Stimulated activated CD8-positive, alpha-beta memory T cell treated with anti-CD3 and anti-CD28 coated beads, Interleukin-4, amount 100 ng/mL, for 48 hours (primary cell): Measurements from ENCODE around the gene GOLPH3.

Source experiments
- DNase-seq: peaks from one replicate; pipeline ENCODE4 v3.0.0-alpha.2; 2020

GOLPH3 gene

DNA sequence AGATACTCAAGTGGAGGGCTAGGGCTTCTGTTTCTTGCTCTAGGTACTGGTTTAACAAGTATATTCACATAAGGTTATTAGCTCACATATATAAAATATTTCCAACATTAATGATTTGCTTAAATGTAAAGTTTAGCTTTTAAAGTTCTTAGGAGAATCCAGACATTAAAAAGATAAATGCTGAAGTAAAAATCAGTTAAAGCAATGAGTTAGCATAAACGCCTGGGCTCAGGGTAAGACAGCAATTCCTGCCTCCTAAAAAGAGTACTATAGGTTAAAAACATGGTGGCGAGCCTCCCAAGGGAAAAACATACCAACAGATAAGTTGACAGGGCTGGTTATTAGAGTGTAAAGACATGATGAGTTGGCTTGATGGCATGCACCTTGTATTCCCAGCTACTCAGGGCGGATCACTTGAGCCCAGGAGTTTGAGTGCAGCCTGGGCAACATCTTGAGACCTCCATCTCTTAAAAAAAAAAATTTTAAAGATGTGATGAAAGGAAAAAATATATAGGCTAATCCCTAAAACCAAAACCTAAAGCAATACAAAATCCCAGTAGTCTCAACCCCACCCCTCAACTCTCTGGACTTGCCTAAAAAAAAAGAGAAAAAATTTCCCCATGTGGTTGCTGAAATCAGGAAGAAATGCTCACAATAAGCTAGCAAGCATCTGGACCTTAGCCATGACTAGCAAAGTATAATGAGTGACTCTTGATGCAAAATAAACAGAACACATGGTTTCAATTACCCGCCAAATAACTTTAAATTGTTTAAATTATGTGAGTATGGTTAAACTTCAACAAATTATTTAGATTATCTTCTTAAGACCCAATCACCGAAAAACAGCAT lies 3.6 kb downstream of the GOLPH3 start:
- no peak for DNase-seq

GRCh38 chr5:32168460-32169033 lies 5.6 kb downstream of the GOLPH3 start:
- DNase-seq: no peak

GRCh38 chr5:32165597-32165996 lies 8.5 kb downstream of the GOLPH3 start:
- DNase-seq: no peak

- DNase-seq: no peak
Observed at GRCh38 chr5:32163785-32164184, 10.3 kb downstream of the GOLPH3 start.

- DNase-seq: no peak
Observed at GRCh38 chr5:32163053-32163452, 11.1 kb downstream of the GOLPH3 start.

- DNase-seq: no peak
Observed at GRCh38 chr5:32160228-32160627, 13.9 kb downstream of the GOLPH3 start.

- no peak for DNase-seq
Observed at GRCh38 chr5:32159328-32160072, 14.6 kb downstream of the GOLPH3 start.

DNA sequence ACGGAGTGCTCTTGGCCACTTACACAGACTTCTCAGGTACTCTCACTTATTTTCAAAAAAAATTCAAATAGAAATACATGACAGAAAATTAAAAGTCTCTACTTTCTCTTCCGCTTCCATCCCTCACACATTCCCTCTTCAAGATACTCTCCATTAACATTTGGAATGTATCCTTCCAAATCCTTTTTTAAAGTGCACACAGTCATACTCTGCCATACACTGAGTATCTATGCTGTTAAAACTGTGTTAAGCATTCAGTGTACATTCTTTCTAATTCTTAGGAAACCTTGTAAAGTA lies 15.5 kb downstream of the GOLPH3 start:
- no peak for DNase-seq

DNA sequence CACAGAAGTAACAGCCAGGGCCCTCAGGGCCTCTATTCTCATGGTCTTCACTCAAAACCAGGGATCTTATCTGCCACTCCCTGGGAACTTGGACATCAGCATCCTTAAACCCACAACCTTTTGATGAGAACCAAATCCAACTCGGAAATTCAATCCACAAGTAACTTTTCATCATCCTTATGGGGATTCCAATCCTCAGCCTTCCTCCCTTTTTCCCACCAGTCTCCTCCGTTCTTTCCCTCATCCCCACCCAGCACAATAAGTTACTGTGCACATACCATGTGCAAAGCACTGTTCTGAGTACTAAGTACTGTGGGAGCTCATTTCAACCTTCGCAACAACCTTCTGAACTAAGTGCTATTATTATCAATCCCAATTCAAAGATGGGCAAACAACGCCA lies 17.0 kb downstream of the GOLPH3 start:
- DNase-seq: no peak

- DNase-seq: no peak
Observed at GRCh38 chr5:32156635-32157034, 17.5 kb downstream of the GOLPH3 start.

- no peak for DNase-seq
Observed at GRCh38 chr5:32155211-32155610, 18.9 kb downstream of the GOLPH3 start.

DNA sequence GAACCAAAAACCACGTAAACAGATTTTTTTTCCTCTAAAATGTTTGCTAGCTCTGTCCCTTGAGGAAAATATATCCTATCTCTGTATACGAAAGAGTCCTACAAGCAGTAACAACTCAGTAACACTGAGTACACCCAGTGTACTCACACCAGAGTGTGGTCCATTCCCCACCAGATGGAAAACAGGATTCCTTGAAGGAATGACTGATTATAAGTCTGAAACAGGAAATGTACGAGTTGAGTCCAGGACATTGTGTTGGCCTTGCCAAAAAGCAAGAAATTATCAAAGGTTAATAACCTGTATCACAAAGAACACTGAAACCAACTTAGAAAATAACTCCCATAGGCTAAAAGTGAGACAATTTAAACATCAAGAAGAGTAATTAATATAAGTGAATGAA lies 20.4 kb downstream of the GOLPH3 start:
- no peak for DNase-seq

GRCh38 chr5:32151198-32151597 lies 22.9 kb downstream of the GOLPH3 start:
- DNase-seq: no peak

DNA sequence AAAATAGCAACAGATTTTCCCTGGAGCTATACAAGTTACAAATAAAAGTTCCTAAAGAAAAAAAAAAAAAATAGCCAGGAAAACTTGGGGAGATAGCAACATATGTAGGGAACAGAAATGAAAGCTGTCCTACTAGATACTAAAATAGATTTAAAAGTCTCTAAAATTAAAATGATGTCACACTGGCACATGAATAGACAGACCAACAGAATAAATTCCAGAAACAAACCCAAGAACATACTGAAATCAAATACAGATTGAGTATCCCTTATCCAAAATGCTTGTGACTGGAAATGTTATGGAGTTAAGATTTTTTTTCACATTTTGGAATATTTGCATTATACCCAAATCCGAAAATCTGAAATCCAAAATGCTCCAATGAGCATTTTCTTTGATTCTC lies 23.8 kb downstream of the GOLPH3 start:
- no peak for DNase-seq

DNA sequence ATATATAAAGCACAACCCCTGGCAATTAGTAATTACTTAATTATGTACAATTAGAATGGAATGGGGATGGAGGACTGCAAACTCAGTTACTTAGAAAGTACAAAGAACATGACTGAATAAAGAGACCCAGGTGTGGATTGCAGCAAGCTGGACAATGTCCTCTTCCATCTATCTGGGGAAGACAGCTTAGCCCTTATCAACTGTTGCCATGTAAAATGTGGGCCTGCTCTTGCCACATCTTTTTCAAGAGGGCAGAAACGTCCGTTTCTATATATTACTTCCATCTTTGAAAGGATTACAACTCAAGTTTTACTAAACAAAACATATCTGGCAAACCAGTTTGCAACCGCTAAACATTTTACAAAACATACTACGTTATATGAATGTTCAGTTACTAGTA lies 26.2 kb downstream of the GOLPH3 start:
- DNase-seq: no peak

DNA sequence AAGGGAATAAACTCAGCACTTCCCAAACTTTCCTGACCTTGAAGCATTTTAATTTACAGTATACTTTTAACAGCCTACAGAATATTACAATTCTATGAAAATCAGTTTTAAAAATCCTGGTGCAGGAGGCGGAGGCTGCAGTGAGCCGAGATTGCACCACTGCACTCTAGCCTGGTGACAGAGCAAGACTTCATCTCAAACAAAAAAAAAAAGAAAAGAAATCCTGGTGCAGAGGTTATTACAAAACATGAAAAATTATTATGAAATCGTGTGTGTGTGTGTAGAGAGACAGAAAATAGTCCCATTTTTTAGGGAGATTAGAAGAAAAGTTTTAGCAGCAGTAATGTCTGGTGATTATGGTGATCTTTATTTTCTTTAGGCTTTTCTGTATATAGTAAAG lies 26.9 kb downstream of the GOLPH3 start:
- DNase-seq: no peak

- no peak for DNase-seq
Observed at GRCh38 chr5:32145378-32145777, 28.7 kb downstream of the GOLPH3 start.

DNA sequence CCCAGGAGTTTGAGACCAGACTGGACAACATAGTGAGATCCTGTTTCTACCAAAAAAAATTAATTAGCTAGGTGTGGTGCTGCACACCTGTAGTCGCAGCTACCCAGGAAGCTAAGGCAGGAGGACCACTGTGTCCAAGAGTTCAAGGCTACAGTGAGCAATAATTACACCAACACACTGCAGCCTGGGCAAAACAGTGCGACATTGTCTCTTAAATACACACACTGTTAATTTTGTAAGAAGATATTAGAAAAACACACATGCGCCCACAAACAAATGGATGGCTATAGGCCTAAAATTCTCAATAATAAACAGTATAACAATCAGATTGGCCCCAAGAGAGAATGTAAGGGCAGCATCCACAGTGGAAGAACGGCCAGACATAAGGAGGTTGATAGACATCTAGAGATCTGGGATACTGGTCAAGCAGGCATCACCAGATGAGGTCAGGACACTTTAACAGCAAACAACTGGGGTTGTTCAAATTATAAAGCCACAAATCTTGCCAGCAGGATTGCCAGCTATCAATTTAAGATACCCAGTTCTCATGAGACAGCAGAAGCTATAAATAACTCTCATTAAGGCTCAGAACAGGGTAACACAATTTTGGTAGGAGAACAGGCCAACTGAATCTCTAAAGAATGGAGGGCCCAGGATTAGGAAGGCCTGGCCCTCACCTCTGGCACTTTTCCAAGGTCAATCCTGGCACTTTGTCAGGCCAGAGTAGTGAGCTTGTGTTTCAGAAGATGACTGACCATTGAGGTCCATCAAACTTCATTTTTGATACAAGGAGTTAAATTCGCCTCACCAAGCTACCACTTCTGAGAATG lies 29.5 kb downstream of the GOLPH3 start:
- DNase-seq: no peak

GRCh38 chr5:32143617-32144377 lies 30.3 kb downstream of the GOLPH3 start:
- no peak for DNase-seq

GRCh38 chr5:32138839-32139493 lies 35.2 kb downstream of the GOLPH3 start:
- peak; percentile 82 for DNase-seq

GRCh38 chr5:32136342-32136741 lies 37.8 kb downstream of the GOLPH3 start:
- DNase-seq: no peak

DNA sequence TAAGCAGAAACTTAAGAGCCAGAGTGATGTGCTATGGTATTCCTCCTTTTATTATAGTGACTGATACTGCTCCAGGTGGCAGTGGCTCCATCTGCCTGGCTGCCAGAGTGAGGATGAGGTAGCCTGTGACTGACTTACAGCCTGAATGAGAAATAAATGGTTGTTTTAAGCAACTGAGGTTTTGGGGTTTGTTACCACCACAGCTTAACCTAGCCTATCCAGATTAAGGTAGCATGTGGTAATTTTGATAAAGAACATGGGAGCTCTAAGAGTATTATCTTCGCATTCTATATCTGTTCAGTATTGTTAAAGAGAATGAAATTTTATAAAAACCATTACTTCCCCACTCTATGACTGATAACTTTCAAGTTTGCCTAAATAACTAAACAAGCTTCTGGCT lies 39.0 kb downstream of the GOLPH3 start:
- DNase-seq: no peak
